HepG2 (cell line): ENCODE results near the gene TNFRSF18. TPM values are rescaled to one million over a fixed set of nuclear protein-coding genes. Genes with fewer than 3 reads are reported as not detected.

Experiments used
- ARNT2 ChIP-seq: sonication (generic); formaldehyde crosslinking; IDR thresholded peaks from 2 replicates; pipeline ENCODE4 v1.8.0; 2022; ENCODE audit warnings: mild to moderate bottlenecking, low read depth, missing genetic modification reagents, moderate library complexity
- CAMTA2 ChIP-seq: sonication (generic); formaldehyde crosslinking; IDR thresholded peaks from 2 replicates; pipeline ENCODE4 v1.4.0; 2020; ENCODE audit warnings: mild to moderate bottlenecking, missing genetic modification reagents, borderline replicate concordance
- FIP1L1 ChIP-seq: fragments of 200-400 bp; formaldehyde crosslinking; IDR thresholded peaks from 2 replicates; pipeline ENCODE4 v1.6.1; 2018; ENCODE audit warnings: low read depth, mild to moderate bottlenecking, low read length, moderate library complexity, borderline replicate concordance; ENCODE audit not compliant: insufficient read depth
- FOXK2 ChIP-seq: fragments of 450-650 bp; IDR thresholded peaks from 2 replicates; pipeline ENCODE4 v1.6.1; 2016
- GTF3A ChIP-seq: sonication (generic); formaldehyde crosslinking; conservative IDR thresholded peaks from 2 replicates; pipeline ENCODE4 v1.4.0; 2020; ENCODE audit warnings: mild to moderate bottlenecking, missing genetic modification reagents
- HMG20B ChIP-seq: conservative IDR thresholded peaks from 2 replicates; pipeline ENCODE4 v1.6.1; 2016; ENCODE audit warnings: missing genetic modification reagents, missing compliant biosample characterization
- MED1 ChIP-seq: sonication (generic); formaldehyde crosslinking; IDR thresholded peaks from 2 replicates; pipeline ENCODE4 v1.4.0; 2020; ENCODE audit warnings: missing genetic modification reagents
- PLRG1 ChIP-seq: fragments of 450-650 bp; conservative IDR thresholded peaks from 2 replicates; pipeline ENCODE4 v1.6.1; 2016
- ZFP82 ChIP-seq: sonication (generic); formaldehyde crosslinking; IDR thresholded peaks from 2 replicates; pipeline ENCODE4 v1.5.1; 2020; ENCODE audit warnings: mild to moderate bottlenecking, missing genetic modification reagents, borderline replicate concordance
- ZFX ChIP-seq: sonication (generic); formaldehyde crosslinking; IDR thresholded peaks from 2 replicates; pipeline ENCODE4 v1.4.0; 2020; ENCODE audit warnings: mild to moderate bottlenecking, low read depth, missing genetic modification reagents, moderate library complexity
- ZSCAN29 ChIP-seq: sonication (generic); formaldehyde crosslinking; conservative IDR thresholded peaks from 2 replicates; pipeline ENCODE4 v1.4.0; 2020; ENCODE audit warnings: mild to moderate bottlenecking, missing genetic modification reagents
- polyA plus RNA-seq, 8 experiments: library from polyadenylated mRNA; depleted of rRNA in 3 of 8; stranded (reverse) in 7 of 8; unstranded in 1 of 8; fragments of >200 nt; fragmentation: Illumina TruSeq in 4 of 8; extraction: Trizol in 4 of 8; gene quantifications; 2 replicates each; pipeline versions ENCODE4 v1.2.1 to v1.2.3, GENCODE V29; 2011 to 2016; ENCODE audit warnings: low read depth in 4 of 8, missing spikeins in 1 of 8, mixed read lengths in 1 of 8; ENCODE audit not compliant: insufficient read depth in 1 of 8
- total RNA-seq, 5 experiments: library from RNA; depleted of rRNA; stranded (reverse); fragments of >200 nt; fragmentation: Illumina TruSeq; extraction: Trizol; gene quantifications; 2 replicates each; pipeline ENCODE4 v1.2.3, GENCODE V29; 2016; ENCODE audit warnings: low read depth in 1 of 5
- TF ChIP-seq, protein P1 (sequence below): IDR thresholded peaks from 2 replicates; pipeline ENCODE4 v1.6.1; 2016; ENCODE audit warnings: mild to moderate bottlenecking, missing biosample characterization, missing genetic modification reagents
- TF ChIP-seq, protein P2 (sequence below): sonication (generic); formaldehyde crosslinking; IDR thresholded peaks from 2 replicates; pipeline ENCODE4 v1.4.0; 2020; ENCODE audit warnings: mild to moderate bottlenecking, missing genetic modification reagents
- TF ChIP-seq, protein P3 (sequence below): IDR thresholded peaks from 2 replicates; pipeline ENCODE4 v1.6.1; 2016; ENCODE audit warnings: missing compliant biosample characterization, missing genetic modification reagents, borderline replicate concordance
- TF ChIP-seq, protein P4 (sequence below): sonication (generic); formaldehyde crosslinking; IDR thresholded peaks from 2 replicates; pipeline ENCODE4 v1.8.0; 2022; ENCODE audit warnings: mild to moderate bottlenecking, missing genetic modification reagents, borderline replicate concordance
- TF ChIP-seq, protein P5 (sequence below): sonication (generic); formaldehyde crosslinking; IDR thresholded peaks from 2 replicates; pipeline ENCODE4 v1.5.1; 2020; ENCODE audit warnings: mild to moderate bottlenecking, missing genetic modification reagents, moderate library complexity
- TF ChIP-seq, protein P6 (sequence below): sonication (generic); formaldehyde crosslinking; IDR thresholded peaks from 2 replicates; pipeline ENCODE4 v1.5.1; 2020; ENCODE audit warnings: mild to moderate bottlenecking, missing genetic modification reagents
- TF ChIP-seq, protein P7 (sequence below): sonication (generic); formaldehyde crosslinking; IDR thresholded peaks from 2 replicates; pipeline ENCODE4 v1.4.0; 2020; ENCODE audit warnings: missing genetic modification reagents; ENCODE audit errors: not compliant biosample characterization

The TNFRSF18 gene
- total and polyA plus RNA-seq, 2 of the 13 experiments (the other 11 are each of a cell fraction or from before 2014, with no cell fraction given) = not detected

DNA sequence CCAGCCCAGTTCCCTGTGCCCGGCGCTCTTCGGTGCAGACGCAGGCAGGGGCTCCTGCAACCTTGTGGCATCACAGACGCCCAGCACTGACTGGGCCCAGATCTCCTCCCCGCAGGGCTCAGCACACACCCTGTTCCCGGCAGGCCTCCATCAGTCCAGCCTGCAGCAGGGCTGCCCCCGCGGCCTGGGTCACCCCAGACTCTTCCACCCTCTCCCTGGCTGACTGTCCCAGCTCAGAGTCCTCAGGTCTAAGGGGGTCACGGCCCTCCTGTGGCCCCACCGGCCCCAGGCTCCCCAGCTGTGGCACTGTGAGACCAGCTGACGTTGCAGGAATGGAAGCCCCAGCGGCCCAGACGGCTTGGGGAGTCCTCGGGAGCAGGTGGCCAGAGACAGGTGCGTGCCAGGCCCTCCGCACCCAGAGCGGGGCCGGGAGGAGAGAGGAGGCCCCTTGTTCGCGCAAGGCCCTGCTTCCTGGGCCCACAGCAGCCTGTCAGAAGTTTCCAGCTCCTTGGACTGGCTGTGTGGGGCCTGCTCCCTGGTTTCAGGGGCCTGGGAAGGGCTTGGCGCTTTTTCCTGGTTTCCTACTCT lies 29.9 kb upstream of the TNFRSF18 start (continued):
- TF ChIP-seq HMG20B = no peak
- TF ChIP-seq, protein P1, sequence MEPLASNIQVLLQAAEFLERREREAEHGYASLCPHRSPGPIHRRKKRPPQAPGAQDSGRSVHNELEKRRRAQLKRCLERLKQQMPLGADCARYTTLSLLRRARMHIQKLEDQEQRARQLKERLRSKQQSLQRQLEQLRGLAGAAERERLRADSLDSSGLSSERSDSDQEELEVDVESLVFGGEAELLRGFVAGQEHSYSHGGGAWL (CRISPR knock-in tag) = peak; percentile 51; the same call in 1 of the 2 replicates
- TF ChIP-seq PLRG1 = no peak
- no peak for TF ChIP-seq GTF3A (CRISPR knock-in tag)
- TF ChIP-seq, protein P2, sequence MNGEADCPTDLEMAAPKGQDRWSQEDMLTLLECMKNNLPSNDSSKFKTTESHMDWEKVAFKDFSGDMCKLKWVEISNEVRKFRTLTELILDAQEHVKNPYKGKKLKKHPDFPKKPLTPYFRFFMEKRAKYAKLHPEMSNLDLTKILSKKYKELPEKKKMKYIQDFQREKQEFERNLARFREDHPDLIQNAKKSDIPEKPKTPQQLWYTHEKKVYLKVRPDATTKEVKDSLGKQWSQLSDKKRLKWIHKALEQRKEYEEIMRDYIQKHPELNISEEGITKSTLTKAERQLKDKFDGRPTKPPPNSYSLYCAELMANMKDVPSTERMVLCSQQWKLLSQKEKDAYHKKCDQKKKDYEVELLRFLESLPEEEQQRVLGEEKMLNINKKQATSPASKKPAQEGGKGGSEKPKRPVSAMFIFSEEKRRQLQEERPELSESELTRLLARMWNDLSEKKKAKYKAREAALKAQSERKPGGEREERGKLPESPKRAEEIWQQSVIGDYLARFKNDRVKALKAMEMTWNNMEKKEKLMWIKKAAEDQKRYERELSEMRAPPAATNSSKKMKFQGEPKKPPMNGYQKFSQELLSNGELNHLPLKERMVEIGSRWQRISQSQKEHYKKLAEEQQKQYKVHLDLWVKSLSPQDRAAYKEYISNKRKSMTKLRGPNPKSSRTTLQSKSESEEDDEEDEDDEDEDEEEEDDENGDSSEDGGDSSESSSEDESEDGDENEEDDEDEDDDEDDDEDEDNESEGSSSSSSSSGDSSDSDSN (CRISPR knock-in tag) = peak; percentile 38
- no peak; the same call in 1 of the 2 replicates for TF ChIP-seq CAMTA2 (CRISPR knock-in tag)
- TF ChIP-seq ZFP82 (CRISPR knock-in tag) = 0 out of 2 replicates have a peak, but pooled peaks have one; percentile 19
- TF ChIP-seq, protein P3, sequence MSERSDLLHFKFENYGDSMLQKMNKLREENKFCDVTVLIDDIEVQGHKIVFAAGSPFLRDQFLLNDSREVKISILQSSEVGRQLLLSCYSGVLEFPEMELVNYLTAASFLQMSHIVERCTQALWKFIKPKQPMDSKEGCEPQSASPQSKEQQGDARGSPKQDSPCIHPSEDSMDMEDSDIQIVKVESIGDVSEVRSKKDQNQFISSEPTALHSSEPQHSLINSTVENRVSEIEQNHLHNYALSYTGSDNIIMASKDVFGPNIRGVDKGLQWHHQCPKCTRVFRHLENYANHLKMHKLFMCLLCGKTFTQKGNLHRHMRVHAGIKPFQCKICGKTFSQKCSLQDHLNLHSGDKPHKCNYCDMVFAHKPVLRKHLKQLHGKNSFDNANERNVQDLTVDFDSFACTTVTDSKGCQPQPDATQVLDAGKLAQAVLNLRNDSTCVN = no peak
- TF ChIP-seq ZFX (CRISPR knock-in tag) = peak; percentile 74
- no peak for TF ChIP-seq FIP1L1
- peak; percentile 19; the same call in 1 of the 2 replicates for TF ChIP-seq ARNT2
- TF ChIP-seq ZSCAN29 = no peak
- TF ChIP-seq FOXK2 = no peak
- TF ChIP-seq, protein P4, sequence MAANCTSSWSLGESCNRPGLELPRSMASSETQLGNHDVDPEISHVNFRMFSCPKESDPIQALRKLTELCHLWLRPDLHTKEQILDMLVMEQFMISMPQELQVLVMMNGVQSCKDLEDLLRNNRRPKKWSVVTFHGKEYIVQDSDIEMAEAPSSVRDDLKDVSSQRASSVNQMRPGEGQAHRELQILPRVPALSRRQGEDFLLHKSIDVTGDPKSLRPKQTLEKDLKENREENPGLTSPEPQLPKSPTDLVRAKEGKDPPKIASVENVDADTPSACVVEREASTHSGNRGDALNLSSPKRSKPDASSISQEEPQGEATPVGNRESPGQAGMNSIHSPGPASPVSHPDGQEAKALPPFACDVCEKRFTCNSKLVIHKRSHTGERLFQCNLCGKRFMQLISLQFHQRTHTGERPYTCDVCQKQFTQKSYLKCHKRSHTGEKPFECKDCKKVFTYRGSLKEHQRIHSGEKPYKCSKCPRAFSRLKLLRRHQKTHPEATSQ (CRISPR knock-in tag) = no peak
- TF ChIP-seq, protein P5, sequence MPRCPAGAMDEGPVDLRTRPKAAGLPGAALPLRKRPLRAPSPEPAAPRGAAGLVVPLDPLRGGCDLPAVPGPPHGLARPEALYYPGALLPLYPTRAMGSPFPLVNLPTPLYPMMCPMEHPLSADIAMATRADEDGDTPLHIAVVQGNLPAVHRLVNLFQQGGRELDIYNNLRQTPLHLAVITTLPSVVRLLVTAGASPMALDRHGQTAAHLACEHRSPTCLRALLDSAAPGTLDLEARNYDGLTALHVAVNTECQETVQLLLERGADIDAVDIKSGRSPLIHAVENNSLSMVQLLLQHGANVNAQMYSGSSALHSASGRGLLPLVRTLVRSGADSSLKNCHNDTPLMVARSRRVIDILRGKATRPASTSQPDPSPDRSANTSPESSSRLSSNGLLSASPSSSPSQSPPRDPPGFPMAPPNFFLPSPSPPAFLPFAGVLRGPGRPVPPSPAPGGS (CRISPR knock-in tag) = no peak
- TF ChIP-seq MED1 (CRISPR knock-in tag) = peak; percentile 22; the same call in 1 of the 2 replicates
- TF ChIP-seq, protein P6, sequence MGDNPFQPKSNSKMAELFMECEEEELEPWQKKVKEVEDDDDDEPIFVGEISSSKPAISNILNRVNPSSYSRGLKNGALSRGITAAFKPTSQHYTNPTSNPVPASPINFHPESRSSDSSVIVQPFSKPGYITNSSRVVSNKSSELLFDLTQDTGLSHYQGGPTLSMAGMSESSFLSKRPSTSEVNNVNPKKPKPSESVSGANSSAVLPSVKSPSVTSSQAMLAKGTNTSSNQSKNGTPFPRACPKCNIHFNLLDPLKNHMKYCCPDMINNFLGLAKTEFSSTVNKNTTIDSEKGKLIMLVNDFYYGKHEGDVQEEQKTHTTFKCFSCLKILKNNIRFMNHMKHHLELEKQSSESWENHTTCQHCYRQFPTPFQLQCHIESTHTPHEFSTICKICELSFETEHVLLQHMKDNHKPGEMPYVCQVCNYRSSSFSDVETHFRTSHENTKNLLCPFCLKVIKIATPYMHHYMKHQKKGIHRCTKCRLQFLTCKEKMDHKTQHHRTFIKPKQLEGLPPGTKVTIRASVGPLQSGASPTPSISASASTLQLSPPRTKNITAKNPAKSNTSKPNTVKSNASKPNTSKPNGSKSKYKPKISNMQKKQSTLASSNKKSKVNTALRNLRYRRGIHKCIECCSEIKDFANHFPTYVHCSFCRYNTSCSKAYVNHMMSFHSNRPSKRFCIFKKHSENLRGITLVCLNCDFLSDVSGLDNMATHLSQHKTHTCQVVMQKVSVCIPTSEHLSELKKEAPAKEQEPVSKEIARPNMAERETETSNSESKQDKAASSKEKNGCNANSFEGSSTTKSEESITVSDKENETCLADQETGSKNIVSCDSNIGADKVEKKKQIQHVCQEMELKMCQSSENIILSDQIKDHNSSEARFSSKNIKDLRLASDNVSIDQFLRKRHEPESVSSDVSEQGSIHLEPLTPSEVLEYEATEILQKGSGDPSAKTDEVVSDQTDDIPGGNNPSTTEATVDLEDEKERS (CRISPR knock-in tag) = no peak
- TF ChIP-seq, protein P7, sequence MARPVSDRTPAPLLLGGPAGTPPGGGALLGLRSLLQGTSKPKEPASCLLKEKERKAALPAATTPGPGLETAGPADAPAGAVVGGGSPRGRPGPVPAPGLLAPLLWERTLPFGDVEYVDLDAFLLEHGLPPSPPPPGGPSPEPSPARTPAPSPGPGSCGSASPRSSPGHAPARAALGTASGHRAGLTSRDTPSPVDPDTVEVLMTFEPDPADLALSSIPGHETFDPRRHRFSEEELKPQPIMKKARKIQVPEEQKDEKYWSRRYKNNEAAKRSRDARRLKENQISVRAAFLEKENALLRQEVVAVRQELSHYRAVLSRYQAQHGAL = no peak
